Measurements from ENCODE around the gene PLCXD1.

DNA sequence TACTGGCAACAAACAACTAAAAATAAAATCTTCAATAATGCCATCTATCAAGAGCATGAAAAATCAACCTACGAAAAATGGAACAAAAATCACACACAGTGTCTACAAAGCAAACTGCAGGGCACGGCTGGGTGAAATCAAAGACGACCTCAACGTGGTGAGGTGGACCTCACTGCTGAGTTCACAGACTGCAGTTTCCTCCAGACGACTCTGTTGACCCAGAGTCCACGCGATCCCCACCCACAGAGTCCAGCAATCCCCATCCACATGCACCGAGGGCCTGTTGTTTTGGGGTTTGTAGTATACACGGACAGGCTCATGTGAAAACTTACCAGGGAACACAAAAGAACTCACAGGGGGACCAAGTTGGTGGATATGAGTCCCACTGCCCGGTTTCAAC, 68.5 kb downstream of the PLCXD1 start:
- TF ChIP-seq EZH2 (IDR thresholded peaks at IDR 0.05; ENCODE audit: borderline replicate concordance, low read depth, low read length, severe bottlenecking): no peak
- TF ChIP-seq, protein P1, sequence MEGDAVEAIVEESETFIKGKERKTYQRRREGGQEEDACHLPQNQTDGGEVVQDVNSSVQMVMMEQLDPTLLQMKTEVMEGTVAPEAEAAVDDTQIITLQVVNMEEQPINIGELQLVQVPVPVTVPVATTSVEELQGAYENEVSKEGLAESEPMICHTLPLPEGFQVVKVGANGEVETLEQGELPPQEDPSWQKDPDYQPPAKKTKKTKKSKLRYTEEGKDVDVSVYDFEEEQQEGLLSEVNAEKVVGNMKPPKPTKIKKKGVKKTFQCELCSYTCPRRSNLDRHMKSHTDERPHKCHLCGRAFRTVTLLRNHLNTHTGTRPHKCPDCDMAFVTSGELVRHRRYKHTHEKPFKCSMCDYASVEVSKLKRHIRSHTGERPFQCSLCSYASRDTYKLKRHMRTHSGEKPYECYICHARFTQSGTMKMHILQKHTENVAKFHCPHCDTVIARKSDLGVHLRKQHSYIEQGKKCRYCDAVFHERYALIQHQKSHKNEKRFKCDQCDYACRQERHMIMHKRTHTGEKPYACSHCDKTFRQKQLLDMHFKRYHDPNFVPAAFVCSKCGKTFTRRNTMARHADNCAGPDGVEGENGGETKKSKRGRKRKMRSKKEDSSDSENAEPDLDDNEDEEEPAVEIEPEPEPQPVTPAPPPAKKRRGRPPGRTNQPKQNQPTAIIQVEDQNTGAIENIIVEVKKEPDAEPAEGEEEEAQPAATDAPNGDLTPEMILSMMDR (IDR thresholded peaks at IDR 0.05; ENCODE audit: borderline replicate concordance, extremely low read depth, low read length, poor library complexity, severe bottlenecking): no peak

Data from DND-41 (cell line).